Activated T-helper 1 cell treated with anti-CD3 and anti-CD28 coated beads, Interleukin-12 subunit alpha, Interleukin-12 subunit beta, Interleukin-2, Interleukin-4 antibody, amounts not matched to agents 30 ng/mL and 10 ng/mL and 1 ng/mL, durations not matched to agents 14 hours and 24 hours and 36 hours (primary cell): Measurements from ENCODE around the gene FNTB. TPM values are rescaled to one million over a fixed set of nuclear protein-coding genes. Genes with fewer than 3 reads are reported as not detected.

Source experiments
- DNase-seq: peaks from one replicate; pipeline ENCODE4 v3.0.0; 2021; ENCODE audit warnings: low spot score
- H3K27ac Mint-ChIP-seq: one replicate; pipeline ENCODE4 v1.8.0; 2021; ENCODE audit warnings: mild to moderate bottlenecking, mixed read lengths
- H3K27me3 Mint-ChIP-seq: one replicate; pipeline ENCODE4 v1.8.0; 2022; ENCODE audit warnings: mild to moderate bottlenecking, moderate library complexity, mixed read lengths; ENCODE audit not compliant: insufficient read depth
- H3K36me3 Mint-ChIP-seq: one replicate; pipeline ENCODE4 v1.8.0; 2021; ENCODE audit warnings: low read depth, mixed read lengths
- H3K4me1 Mint-ChIP-seq: one replicate; pipeline ENCODE4 v1.8.0; 2021; ENCODE audit warnings: low read depth, mixed read lengths
- H3K4me3 Mint-ChIP-seq: one replicate; pipeline ENCODE4 v1.8.0; 2021; ENCODE audit warnings: mild to moderate bottlenecking, moderate library complexity, mixed read lengths
- H3K9me3 Mint-ChIP-seq: one replicate; pipeline ENCODE4 v1.8.0; 2021; ENCODE audit warnings: mixed read lengths
- intact Hi-C: fragments of 100-400 bp; cut with micrococcal nuclease; formaldehyde crosslinking; loops from one replicate; pipeline ENCODE4 v1.15.1; 2024
- total RNA-seq: library from RNA; stranded (reverse); gene quantifications from 2 replicates; pipeline ENCODE4 v1.2.3, GENCODE V29; 2022

The FNTB gene
- total RNA-seq, 1 donor from 2014 or later, result 17.8 TPM

DNA sequence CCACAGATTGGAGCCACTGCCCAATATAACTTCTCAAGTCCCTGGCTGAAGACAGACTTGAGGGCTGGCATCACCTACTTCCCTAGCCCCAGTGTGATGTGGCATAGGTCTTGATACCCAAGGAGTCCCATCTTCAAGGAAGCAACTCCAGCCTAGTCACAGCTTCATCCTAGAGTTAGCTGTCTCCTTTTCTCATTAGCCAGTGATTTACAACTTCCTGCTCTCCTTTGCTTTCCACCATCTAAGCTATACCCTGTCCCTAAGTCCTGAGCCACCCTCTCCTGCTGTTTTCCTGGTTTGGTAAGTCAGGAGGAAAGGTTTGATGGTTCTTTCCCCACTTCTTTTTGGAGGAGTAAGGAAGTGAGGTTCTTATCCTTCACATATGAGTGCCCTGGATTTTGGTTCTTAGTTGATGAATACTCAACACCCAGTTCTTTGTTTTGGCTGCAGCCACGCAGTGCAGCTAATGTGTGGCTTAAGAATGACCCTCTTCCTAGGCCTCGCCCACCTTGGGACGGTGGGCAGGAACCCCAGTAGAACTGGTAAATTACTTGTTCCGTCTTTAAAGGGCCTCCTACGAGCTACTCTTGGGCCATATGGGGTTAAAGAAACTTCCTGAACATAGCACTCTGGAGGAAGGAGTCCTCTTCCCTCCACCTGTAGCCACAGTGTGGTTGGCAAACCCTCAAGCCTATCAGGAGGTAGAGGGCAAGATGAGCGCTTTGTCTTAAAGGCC lies 40.2 kb upstream of the FNTB start:
- H3K36me3 Mint-ChIP-seq, result peaks cover 12% of the 10 kb centered on the region
- H3K4me3 Mint-ChIP-seq, result no peak overlapping the region
- no peak overlapping the region for H3K27ac Mint-ChIP-seq
- H3K9me3 Mint-ChIP-seq, result no peaks in the 10 kb centered on the region
- no peak for DNase-seq
- H3K4me1 Mint-ChIP-seq, result peaks cover 14% of the 10 kb centered on the region
- no peaks in the 10 kb centered on the region for H3K27me3 Mint-ChIP-seq
- intact Hi-C loops, result no loop called here

DNA sequence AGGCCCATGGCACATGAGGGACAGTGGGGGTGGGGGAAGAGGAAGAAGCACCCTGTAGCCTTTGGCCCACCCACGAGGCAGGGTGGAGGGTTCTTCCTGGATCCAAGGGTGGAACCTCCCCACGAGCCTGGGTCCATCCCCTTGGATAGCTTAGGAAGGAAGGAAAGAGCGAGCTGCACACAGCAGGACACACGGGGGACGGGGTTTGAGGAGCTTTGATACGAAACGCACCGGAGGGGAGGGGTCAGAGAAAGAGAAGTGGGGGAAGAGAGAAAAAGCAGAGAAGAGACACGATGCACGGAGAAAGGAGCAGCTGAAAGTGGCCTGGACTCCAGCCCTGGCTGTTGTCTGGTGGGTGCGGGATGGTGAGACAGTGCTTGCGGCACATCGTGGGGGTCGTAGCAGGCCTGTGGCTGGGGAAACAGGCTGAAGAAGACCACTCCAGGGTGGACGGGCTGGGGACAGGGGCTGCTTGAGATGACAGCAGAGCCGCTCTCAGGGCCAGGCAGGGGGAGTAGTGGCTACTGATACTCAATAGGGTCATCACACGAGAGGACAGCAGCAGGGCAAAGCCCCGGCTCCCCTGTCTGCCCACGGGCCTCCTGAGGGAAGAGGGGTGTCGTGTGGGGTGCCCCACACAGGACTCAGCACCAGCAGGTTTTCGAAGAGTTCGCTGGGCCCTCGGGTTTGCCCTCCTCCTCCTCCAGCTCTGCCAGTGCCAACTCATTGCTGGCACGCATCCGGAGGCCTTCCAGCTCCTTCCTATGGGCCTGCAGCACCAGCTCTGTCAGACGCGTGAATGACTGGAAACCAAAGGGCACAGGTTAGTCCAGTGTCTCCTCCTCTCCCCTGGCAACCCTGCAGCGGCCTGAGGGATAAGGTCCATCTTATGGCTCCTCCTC lies 38.7 kb upstream of the FNTB start:
- intact Hi-C loops, result no loop called here
- H3K9me3 Mint-ChIP-seq, result no peaks in the 10 kb centered on the region
- H3K4me3 Mint-ChIP-seq, result no peak overlapping the region
- no peak overlapping the region for H3K27ac Mint-ChIP-seq
- peaks cover 12% of the 10 kb centered on the region for H3K36me3 Mint-ChIP-seq
- no peaks in the 10 kb centered on the region for H3K27me3 Mint-ChIP-seq
- peaks cover 20% of the 10 kb centered on the region for H3K4me1 Mint-ChIP-seq
- no peak for DNase-seq

GRCh38 chr14:64948612-64949210 lies 38.0 kb upstream of the FNTB start:
- Mint-ChIP-seq H3K27ac (no peak overlapping the region), H3K9me3 (no peaks in the 10 kb centered on the region), H3K27me3 (no peaks in the 10 kb centered on the region), H3K36me3 (peaks cover 12% of the 10 kb centered on the region), H3K4me1 (peaks cover 14% of the 10 kb centered on the region), H3K4me3 (no peak overlapping the region)
- intact Hi-C loops, result no loop called here
- DNase-seq, result no peak

GRCh38 chr14:64950889-64951288 lies 35.8 kb upstream of the FNTB start:
- intact Hi-C loops, result no loop called here
- no peak overlapping the region for H3K4me3 Mint-ChIP-seq
- no peak overlapping the region for H3K27ac Mint-ChIP-seq
- H3K36me3 Mint-ChIP-seq, result peaks cover 9% of the 10 kb centered on the region
- H3K9me3 Mint-ChIP-seq, result no peaks in the 10 kb centered on the region
- no peaks in the 10 kb centered on the region for H3K27me3 Mint-ChIP-seq
- peaks cover 11% of the 10 kb centered on the region for H3K4me1 Mint-ChIP-seq
- DNase-seq, result no peak

GRCh38 chr14:64951291-64951690 lies 35.4 kb upstream of the FNTB start:
- Mint-ChIP-seq H3K27ac (no peak overlapping the region), H3K36me3 (peaks cover 7% of the 10 kb centered on the region), H3K9me3 (no peaks in the 10 kb centered on the region), H3K4me3 (no peak overlapping the region), H3K4me1 (peaks cover 11% of the 10 kb centered on the region), H3K27me3 (no peaks in the 10 kb centered on the region)
- intact Hi-C loops, result no loop called here
- DNase-seq, result no peak

GRCh38 chr14:64951724-64952123 lies 35.0 kb upstream of the FNTB start:
- DNase-seq, result no peak
- Mint-ChIP-seq H3K36me3 (peaks cover 4% of the 10 kb centered on the region), H3K4me1 (peaks cover 11% of the 10 kb centered on the region), H3K4me3 (no peak overlapping the region), H3K9me3 (no peaks in the 10 kb centered on the region), H3K27me3 (no peaks in the 10 kb centered on the region), H3K27ac (no peak overlapping the region)
- intact Hi-C loops, result no loop called here

- no peak for DNase-seq
- H3K4me3 Mint-ChIP-seq, result no peak overlapping the region
- H3K9me3 Mint-ChIP-seq, result no peaks in the 10 kb centered on the region
- intact Hi-C loops, result no loop called here
- H3K36me3 Mint-ChIP-seq, result peaks cover 4% of the 10 kb centered on the region
- peaks cover 11% of the 10 kb centered on the region for H3K4me1 Mint-ChIP-seq
- H3K27ac Mint-ChIP-seq, result no peak overlapping the region
- no peaks in the 10 kb centered on the region for H3K27me3 Mint-ChIP-seq
These were observed 33.9 kb upstream of the FNTB start for GRCh38 chr14:64952598-64953309.

GRCh38 chr14:64953310-64953654 lies 33.4 kb upstream of the FNTB start:
- H3K4me1 Mint-ChIP-seq, result peaks cover 11% of the 10 kb centered on the region
- no peak overlapping the region for H3K4me3 Mint-ChIP-seq
- H3K9me3 Mint-ChIP-seq, result no peaks in the 10 kb centered on the region
- no peak for DNase-seq
- peaks cover 4% of the 10 kb centered on the region for H3K36me3 Mint-ChIP-seq
- no peak overlapping the region for H3K27ac Mint-ChIP-seq
- intact Hi-C loops, result no loop called here
- no peaks in the 10 kb centered on the region for H3K27me3 Mint-ChIP-seq

DNA sequence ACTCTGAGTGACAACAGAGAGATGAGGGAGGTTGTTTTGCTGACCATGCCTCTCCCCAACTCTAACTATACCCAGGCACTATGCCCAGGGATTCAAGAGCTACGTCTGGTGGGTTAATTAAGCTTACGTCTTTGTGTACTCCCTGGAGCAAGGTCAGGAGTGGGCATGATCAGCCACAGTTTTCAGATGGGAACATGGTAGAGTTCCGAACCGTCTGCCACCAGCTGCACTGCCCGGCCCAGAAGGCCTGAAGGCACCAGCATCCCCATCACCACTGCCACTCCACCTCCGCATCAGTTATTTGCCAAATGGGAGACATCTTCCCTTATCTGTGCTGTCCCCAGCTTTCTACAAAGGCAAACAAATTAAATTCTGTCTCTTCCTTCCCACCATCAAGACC lies 33.0 kb upstream of the FNTB start:
- H3K36me3 Mint-ChIP-seq, result peaks cover 4% of the 10 kb centered on the region
- peaks cover 11% of the 10 kb centered on the region for H3K4me1 Mint-ChIP-seq
- intact Hi-C loops, result no loop called here
- no peaks in the 10 kb centered on the region for H3K9me3 Mint-ChIP-seq
- H3K27ac Mint-ChIP-seq, result no peak overlapping the region
- H3K27me3 Mint-ChIP-seq, result no peaks in the 10 kb centered on the region
- H3K4me3 Mint-ChIP-seq, result no peak overlapping the region
- DNase-seq, result no peak

DNA sequence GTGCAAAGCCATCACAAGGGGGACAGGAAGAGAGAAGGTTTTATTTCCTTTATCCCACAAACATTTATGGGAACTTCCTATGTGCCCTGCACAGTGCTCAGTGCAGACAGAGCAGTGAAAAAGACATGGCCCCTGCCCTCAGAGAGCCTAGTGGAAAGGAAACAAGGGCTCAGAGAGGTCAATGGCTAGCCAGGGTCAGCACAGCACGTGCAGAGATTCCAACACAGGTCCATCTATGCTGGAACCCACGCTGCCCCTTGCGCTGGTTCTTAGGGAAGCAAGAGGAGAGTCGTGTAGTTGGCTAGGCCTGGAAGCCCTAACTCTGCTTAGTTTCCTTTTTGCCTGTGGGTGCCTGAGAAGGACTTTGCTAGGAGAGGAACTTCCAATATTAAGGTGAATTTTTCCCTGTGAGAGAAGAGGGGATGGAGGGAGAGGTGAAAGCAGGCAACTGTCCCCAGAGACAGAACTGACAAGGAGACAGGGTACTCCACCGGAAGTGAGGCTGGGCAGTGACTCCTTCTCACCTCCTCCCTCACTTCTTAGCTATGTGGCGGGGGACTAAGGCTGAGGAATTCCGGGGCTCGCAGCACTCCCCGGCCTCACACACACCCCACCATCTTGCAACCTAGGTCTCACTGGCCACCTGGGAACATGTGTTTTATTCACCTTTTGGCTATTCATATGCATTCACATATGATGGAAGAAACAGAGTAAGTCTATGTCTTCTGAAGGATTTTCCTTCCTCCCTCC lies 32.0 kb upstream of the FNTB start:
- Mint-ChIP-seq H3K9me3 (no peaks in the 10 kb centered on the region), H3K27me3 (no peaks in the 10 kb centered on the region), H3K4me1 (peaks cover 11% of the 10 kb centered on the region), H3K27ac (no peak overlapping the region), H3K36me3 (peaks cover 4% of the 10 kb centered on the region), H3K4me3 (no peak overlapping the region)
- intact Hi-C loops, result no loop called here
- DNase-seq, result no peak

DNA sequence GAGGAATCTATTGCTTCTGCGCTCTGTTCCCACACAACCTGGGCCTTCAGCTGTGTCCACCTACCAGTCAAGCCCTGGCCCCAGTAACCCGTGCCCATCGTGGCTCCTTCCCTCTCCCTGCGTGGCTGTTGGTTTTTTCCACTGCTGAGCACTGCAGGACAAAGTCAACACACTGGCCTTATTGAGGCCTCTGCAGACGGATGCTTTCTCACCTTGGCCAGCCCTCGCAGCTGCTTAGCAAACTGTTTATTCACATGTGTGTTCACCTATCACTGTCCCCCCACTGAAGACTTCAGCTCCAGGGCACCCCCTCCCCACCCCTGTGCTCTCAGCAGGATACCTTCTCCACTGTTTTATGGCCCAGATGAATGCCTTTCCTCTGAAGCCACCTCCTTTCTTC lies 31.4 kb upstream of the FNTB start:
- H3K27me3 Mint-ChIP-seq, result no peaks in the 10 kb centered on the region
- H3K4me3 Mint-ChIP-seq, result no peak overlapping the region
- H3K27ac Mint-ChIP-seq, result no peak overlapping the region
- peaks cover 3% of the 10 kb centered on the region for H3K36me3 Mint-ChIP-seq
- peaks cover 11% of the 10 kb centered on the region for H3K4me1 Mint-ChIP-seq
- intact Hi-C loops, result no loop called here
- H3K9me3 Mint-ChIP-seq, result no peaks in the 10 kb centered on the region
- no peak for DNase-seq

- Mint-ChIP-seq H3K4me1 (peaks cover 11% of the 10 kb centered on the region), H3K27ac (no peak overlapping the region), H3K9me3 (no peaks in the 10 kb centered on the region), H3K36me3 (no peaks in the 10 kb centered on the region), H3K4me3 (no peak overlapping the region), H3K27me3 (no peaks in the 10 kb centered on the region)
- intact Hi-C loops, result no loop called here
- DNase-seq, result no peak
These were observed 29.8 kb upstream of the FNTB start for GRCh38 chr14:64956697-64957406.
